Activated T-helper 17 cell treated with anti-CD3 and anti-CD28 coated beads, Interleukin-2, amount 50 U/mL, for 72 hours (primary cell): ENCODE data around the gene NLRP5. TPM values are rescaled to one million over a fixed set of nuclear protein-coding genes. Genes with fewer than 3 reads are reported as not detected.

Experiments used
- ATAC-seq: fragments of 150-1000 bp; cut with Tn5 transposase; replicated peaks from 2 replicates; pipeline ENCODE4 v1.10.0; 2021; ENCODE audit warnings: mild to moderate bottlenecking, moderate library complexity
- H3K27ac Mint-ChIP-seq: one replicate; pipeline ENCODE4 v1.8.0; 2022; ENCODE audit warnings: mixed read lengths
- H3K27me3 Mint-ChIP-seq: one replicate; pipeline ENCODE4 v1.8.0; 2022; ENCODE audit warnings: mixed read lengths
- H3K36me3 Mint-ChIP-seq: one replicate; pipeline ENCODE4 v1.8.0; 2022; ENCODE audit warnings: low read depth, mild to moderate bottlenecking, mixed read lengths
- H3K4me1 Mint-ChIP-seq: one replicate; pipeline ENCODE4 v1.8.0; 2022; ENCODE audit warnings: mixed read lengths
- H3K4me3 Mint-ChIP-seq: one replicate; pipeline ENCODE4 v1.8.0; 2022; ENCODE audit warnings: mild to moderate bottlenecking, mixed read lengths
- H3K9me3 Mint-ChIP-seq: one replicate; pipeline ENCODE4 v1.8.0; 2022; ENCODE audit warnings: mixed read lengths
- total RNA-seq, 2 donors: library from RNA; stranded (reverse); gene quantifications; one replicate each; pipeline ENCODE4 v1.2.3, GENCODE V29; 2022

The NLRP5 gene
- total RNA-seq, 2 donors from 2014 or later = not detected

GRCh38 chr19:56109226-56109625 is 122.7 kb downstream of the NLRP5 start:
- Mint-ChIP-seq H3K36me3 (no peaks in the 10 kb centered on the region), H3K27ac (no peak overlapping the region), H3K4me3 (no peak overlapping the region), H3K9me3 (no peaks in the 10 kb centered on the region), H3K27me3 (no peaks in the 10 kb centered on the region), H3K4me1 (peaks cover 17% of the 10 kb centered on the region)
- ATAC-seq = no peak

DNA sequence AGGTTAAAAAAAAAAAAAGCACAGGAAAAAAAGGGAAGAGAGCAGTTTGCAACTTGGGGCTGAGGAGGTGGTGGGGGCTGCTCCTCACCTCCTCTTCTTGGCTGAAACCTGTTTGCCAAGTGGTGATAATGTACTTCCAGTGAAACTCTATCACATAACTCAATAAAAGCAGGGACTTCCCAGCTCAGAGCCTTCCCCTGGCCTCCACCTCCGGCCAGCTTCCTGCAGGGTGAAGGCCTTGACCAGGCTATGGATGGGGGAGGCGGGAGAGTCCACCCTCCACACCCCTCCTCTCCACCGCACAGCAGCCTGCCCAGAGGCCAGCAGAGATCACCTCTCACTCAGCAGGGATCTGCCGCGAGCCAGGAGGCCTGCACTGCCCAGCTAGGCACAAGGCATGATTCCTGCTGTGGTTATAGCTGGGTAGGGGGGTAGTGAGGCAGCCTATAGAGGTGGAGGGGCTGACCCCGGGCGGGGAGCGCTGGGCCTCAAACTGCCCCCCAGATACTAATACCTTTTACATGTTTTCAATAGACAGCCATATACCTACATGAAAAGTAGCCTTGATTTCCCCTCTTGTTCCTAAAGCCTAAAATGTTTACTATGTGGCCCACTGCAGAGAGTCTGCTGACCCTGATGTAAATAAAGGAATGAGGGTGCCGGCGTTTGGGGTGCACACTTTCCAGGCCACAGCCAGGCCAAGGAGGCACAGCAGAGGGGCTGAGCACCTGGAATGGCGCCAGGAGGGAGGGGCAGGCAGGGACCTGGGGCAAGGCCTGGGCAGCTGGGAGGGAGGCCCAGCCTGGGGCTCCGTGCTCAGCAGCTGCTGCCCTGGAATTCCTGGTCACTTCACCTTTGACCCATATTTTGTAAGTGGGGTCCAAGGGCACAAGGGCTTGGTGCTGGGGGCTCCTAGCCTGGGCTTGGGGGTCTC is 124.2 kb downstream of the NLRP5 start:
- no peak for ATAC-seq
- Mint-ChIP-seq H3K9me3 (no peaks in the 10 kb centered on the region), H3K27ac (peak overlapping the region; percentile 54), H3K36me3 (peaks cover 8% of the 10 kb centered on the region), H3K27me3 (no peaks in the 10 kb centered on the region), H3K4me3 (no peak overlapping the region), H3K4me1 (peaks cover 23% of the 10 kb centered on the region)

Other genes starting within 250 kb of the NLRP5 start
- gene NLRP9, start 248.4 kb upstream of the NLRP5 start, total RNA-seq = not detected
- gene RFPL4A, start 227.7 kb upstream of the NLRP5 start, total RNA-seq = not detected
- not detected for gene RFPL4AL1, start 217.7 kb upstream of the NLRP5 start, total RNA-seq
- gene NLRP11, start 154.8 kb upstream of the NLRP5 start, total RNA-seq = under 1 TPM in 1 of 2 donors, not detected in 1; 0.11 TPM
- not detected for gene NLRP4, start 150.2 kb upstream of the NLRP5 start, total RNA-seq
- gene NLRP13, start 54.4 kb upstream of the NLRP5 start, total RNA-seq = not detected
- not detected for gene NLRP8, start 38.9 kb upstream of the NLRP5 start, total RNA-seq
- 10 to 100 TPM; 27.8 to 33.2 TPM for gene ZNF787, start 134.5 kb downstream of the NLRP5 start, total RNA-seq
- 10 to 100 TPM; 22.8 to 29.2 TPM for gene ZNF444, start 154.5 kb downstream of the NLRP5 start, total RNA-seq
- gene GALP, start 189.2 kb downstream of the NLRP5 start, total RNA-seq = not detected
- under 1 TPM in 1 of 2 donors, not detected in 1; 0.24 TPM for gene ZSCAN5B, start 211.0 kb downstream of the NLRP5 start, total RNA-seq
- gene ZSCAN5C, start 215.5 kb downstream of the NLRP5 start, total RNA-seq = not detected